Fibroblast of lung (primary cell): ENCODE results near the gene COL26A1. TPM values are rescaled to one million over a fixed set of nuclear protein-coding genes. Genes with fewer than 3 reads are reported as not detected.

Experiments
- DNase-seq, 2 donors: peaks; one replicate each; pipeline versions ENCODE4 v3.0.0 to v3.0.0-alpha.2; 2010; ENCODE audit warnings: low read depth in 2 of 2
- H2AFZ ChIP-seq: 2 replicates; pipeline ENCODE4 v1.5.1; 2012; ENCODE audit warnings: low read length, control low read depth, inconsistent platforms
- H3K27ac ChIP-seq: 2 replicates; pipeline ENCODE4 v1.5.1; 2011; ENCODE audit warnings: low read length, control low read depth; ENCODE audit not compliant: insufficient read depth
- H3K27me3 ChIP-seq: 2 replicates; pipeline ENCODE4 v1.5.1; 2011; ENCODE audit warnings: mild to moderate bottlenecking, low read length; ENCODE audit not compliant: control insufficient read depth, insufficient read depth
- H3K36me3 ChIP-seq: 2 replicates; pipeline ENCODE4 v1.5.1; 2011; ENCODE audit warnings: low read length; ENCODE audit not compliant: control insufficient read depth, insufficient read depth
- H3K4me1 ChIP-seq: 2 replicates; pipeline ENCODE4 v1.5.1; 2011; ENCODE audit warnings: low read length; ENCODE audit not compliant: control insufficient read depth, insufficient read depth; ENCODE audit errors: extremely low read depth
- H3K4me2 ChIP-seq: 2 replicates; pipeline ENCODE4 v1.5.1; 2011; ENCODE audit warnings: low read length, control low read depth; ENCODE audit not compliant: insufficient read depth; ENCODE audit errors: extremely low read depth
- H3K4me3 ChIP-seq, 4 experiments: fragments of 200-600 bp in 1 of 4; sonication (generic) in 1 of 4; replicated peaks in 1 of 4; 2 replicates each; pipeline ENCODE4 v1.5.1; 2011 to 2016; ENCODE audit warnings: low read length in 4 of 4, low read depth in 3 of 4, mild to moderate bottlenecking in 3 of 4, control low read depth in 2 of 4, inconsistent platforms in 1 of 4, mixed read lengths in 1 of 4; ENCODE audit not compliant: insufficient read depth in 1 of 4; ENCODE audit errors: control extremely low read depth in 1 of 4
- H3K79me2 ChIP-seq: 2 replicates; pipeline ENCODE4 v1.5.1; 2012; ENCODE audit warnings: mild to moderate bottlenecking, low read length, inconsistent platforms; ENCODE audit not compliant: control insufficient read depth, insufficient read depth
- H3K9ac ChIP-seq: 2 replicates; pipeline ENCODE4 v1.5.1; 2011; ENCODE audit warnings: mild to moderate bottlenecking, low read length, control low read depth; ENCODE audit not compliant: insufficient read depth
- H3K9me3 ChIP-seq: 2 replicates; pipeline ENCODE4 v1.5.1; 2012; ENCODE audit warnings: low read depth, low read length; ENCODE audit not compliant: control insufficient read depth, insufficient read depth
- H4K20me1 ChIP-seq: 2 replicates; pipeline ENCODE4 v1.5.1; 2011; ENCODE audit warnings: low read length; ENCODE audit not compliant: control insufficient read depth, insufficient read depth; ENCODE audit errors: extremely low read depth
- EZH2 ChIP-seq: IDR thresholded peaks from 2 replicates; pipeline ENCODE4 v1.5.1; 2012; ENCODE audit warnings: low read length, control low read depth, mild to moderate bottlenecking; ENCODE audit errors: missing control alignments
- polyA plus RNA-seq, 2 donors: library from polyadenylated mRNA; depleted of rRNA in 1 of 2; stranded (reverse) in 1 of 2; unstranded in 1 of 2; fragments of >200 nt; gene quantifications; 2 replicates each; pipeline ENCODE4 v1.2.1, GENCODE V29; 2011 to 2012; ENCODE audit warnings: missing spikeins in 1 of 2
- total RNA-seq: library from RNA; depleted of rRNA; stranded (reverse); fragments of >200 nt; gene quantifications from 2 replicates; pipeline ENCODE4 v1.2.1, GENCODE V29; 2014
- TF ChIP-seq, protein P1 (sequence below), 2 donors: IDR thresholded peaks in 1 of 2; conservative IDR thresholded peaks in 1 of 2; 1 replicate in 1 of 2; 2 replicates in 1 of 2; pipeline ENCODE4 v1.5.1; 2011 to 2012; ENCODE audit warnings: low read length in 2 of 2, control low read depth in 1 of 2, inconsistent platforms in 1 of 2, low read depth in 1 of 2, mild to moderate bottlenecking in 1 of 2

The COL26A1 gene
- total and polyA plus RNA-seq, 2 donors (not counting 1 experiment from before 2014, with no cell fraction given): 0.06 TPM; not detected in 1

DNA sequence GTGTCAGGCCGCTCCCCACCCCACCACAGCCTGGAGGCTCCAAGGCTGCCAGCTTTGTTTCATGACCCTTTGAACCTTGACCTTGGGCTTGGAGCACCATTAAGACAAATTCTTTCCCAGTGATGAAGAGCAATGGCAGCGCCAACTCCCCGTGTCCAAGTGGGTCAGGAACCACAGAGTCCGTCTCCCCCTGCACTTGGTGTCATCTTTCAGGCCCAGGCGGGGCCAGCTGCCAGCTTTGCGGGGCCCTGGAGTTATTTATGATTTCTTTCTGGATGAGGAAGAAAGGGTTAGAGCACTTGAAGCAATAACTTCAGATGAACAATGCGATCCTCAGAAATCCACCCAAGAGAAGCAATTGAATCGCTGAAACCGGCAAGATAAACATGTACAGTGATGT, 155.7 kb downstream of the COL26A1 start:
- no peak overlapping the region for H3K4me3 ChIP-seq
- no peaks in the 10 kb centered on the region for H3K36me3 ChIP-seq
- H3K4me1 ChIP-seq: peaks cover 16% of the 10 kb centered on the region
- H3K4me2 ChIP-seq: no peak overlapping the region
- TF ChIP-seq, protein P1, sequence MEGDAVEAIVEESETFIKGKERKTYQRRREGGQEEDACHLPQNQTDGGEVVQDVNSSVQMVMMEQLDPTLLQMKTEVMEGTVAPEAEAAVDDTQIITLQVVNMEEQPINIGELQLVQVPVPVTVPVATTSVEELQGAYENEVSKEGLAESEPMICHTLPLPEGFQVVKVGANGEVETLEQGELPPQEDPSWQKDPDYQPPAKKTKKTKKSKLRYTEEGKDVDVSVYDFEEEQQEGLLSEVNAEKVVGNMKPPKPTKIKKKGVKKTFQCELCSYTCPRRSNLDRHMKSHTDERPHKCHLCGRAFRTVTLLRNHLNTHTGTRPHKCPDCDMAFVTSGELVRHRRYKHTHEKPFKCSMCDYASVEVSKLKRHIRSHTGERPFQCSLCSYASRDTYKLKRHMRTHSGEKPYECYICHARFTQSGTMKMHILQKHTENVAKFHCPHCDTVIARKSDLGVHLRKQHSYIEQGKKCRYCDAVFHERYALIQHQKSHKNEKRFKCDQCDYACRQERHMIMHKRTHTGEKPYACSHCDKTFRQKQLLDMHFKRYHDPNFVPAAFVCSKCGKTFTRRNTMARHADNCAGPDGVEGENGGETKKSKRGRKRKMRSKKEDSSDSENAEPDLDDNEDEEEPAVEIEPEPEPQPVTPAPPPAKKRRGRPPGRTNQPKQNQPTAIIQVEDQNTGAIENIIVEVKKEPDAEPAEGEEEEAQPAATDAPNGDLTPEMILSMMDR (conservative IDR thresholded peaks at IDR 0.05 in 1 of 2, IDR thresholded peaks at IDR 0.05 in 1 of 2; ENCODE audit: low read depth in 1 of 2, low read length in 2 of 2): no peak
- no peak for TF ChIP-seq EZH2
- no peak overlapping the region for H3K9ac ChIP-seq
- DNase-seq: peak; percentile 42 to 95
- no peaks in the 10 kb centered on the region for H3K9me3 ChIP-seq
- no peaks in the 10 kb centered on the region for H4K20me1 ChIP-seq
- no peak overlapping the region for H2AFZ ChIP-seq
- no peaks in the 10 kb centered on the region for H3K79me2 ChIP-seq
- peak overlapping the region; percentile 13 for H3K27ac ChIP-seq
- H3K27me3 ChIP-seq: peaks cover 2% of the 10 kb centered on the region

DNA sequence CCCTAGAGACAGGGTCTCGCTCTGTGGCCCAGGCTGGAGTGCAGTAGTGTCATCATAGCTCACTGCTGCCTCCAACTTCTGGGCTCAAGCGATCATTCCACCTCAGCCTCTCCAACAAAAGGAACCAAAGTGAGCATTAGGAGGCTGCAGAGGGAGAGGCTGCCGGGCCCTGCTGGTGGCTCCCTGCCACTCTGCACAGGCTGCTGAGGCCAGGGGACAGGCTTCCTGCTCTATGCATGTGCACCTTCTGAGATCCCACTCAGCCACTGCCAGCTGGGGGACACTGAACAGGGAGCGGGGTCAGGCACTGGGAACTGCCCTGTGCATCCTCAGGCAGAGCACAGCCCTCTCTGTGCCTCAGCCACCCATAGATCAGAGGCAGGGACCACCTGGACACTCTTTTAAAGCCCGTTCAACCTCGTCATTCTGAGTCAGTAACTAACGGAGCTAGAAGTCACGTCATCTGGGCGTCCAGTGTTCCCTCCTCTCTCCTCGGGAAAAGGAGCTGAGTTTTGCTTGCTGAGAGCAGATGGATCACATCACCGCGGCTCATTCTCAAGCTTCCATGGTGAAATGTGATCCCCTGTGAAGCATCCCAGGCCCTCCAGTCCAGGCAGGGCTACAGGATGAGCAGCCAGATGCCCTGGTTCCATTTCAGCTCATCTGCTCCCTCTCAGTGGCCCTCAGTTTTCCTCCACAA, 156.8 kb downstream of the COL26A1 start:
- TF ChIP-seq, protein P1 (conservative IDR thresholded peaks at IDR 0.05 in 1 of 2, IDR thresholded peaks at IDR 0.05 in 1 of 2; ENCODE audit: low read depth in 1 of 2, low read length in 2 of 2): no peak
- TF ChIP-seq EZH2: no peak
- Histone ChIP-seq H3K79me2 (no peaks in the 10 kb centered on the region), H3K9me3 (no peaks in the 10 kb centered on the region), H3K4me2 (no peak overlapping the region), H3K4me1 (peaks cover 16% of the 10 kb centered on the region), H2AFZ (no peak overlapping the region), H3K27ac (no peak overlapping the region), H3K9ac (no peak overlapping the region), H3K27me3 (peaks cover 2% of the 10 kb centered on the region), H3K36me3 (no peaks in the 10 kb centered on the region), H3K4me3 (no peak overlapping the region), H4K20me1 (no peaks in the 10 kb centered on the region)
- peak; percentile 66 to 98 for DNase-seq

DNA sequence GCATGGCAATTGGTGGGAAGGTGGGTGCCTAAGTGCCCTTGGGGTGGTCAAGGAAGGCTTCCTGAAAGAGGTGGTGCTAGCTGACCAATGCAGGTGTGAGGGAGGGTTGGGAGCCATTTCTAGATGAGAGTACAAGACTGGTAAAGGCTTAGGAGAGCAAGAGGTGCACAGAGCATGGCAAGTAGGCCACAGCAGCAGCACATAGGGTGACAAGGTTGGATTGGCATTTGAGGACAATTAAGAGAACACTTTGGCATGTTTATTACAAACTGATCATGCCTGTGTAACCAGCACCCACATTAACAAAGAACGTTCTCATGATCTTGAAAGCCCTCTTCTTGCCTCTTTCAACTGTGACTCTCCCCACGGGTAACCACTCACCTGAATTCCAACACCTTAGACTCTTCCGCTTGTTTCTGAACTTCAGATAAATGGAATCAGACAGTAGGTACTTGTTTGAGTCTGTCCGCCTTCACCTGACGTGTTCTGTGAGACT, 158.8 kb downstream of the COL26A1 start:
- H2AFZ ChIP-seq: no peak overlapping the region
- peaks cover 2% of the 10 kb centered on the region for H3K27me3 ChIP-seq
- no peak overlapping the region for H3K27ac ChIP-seq
- no peaks in the 10 kb centered on the region for H3K79me2 ChIP-seq
- no peak overlapping the region for H3K4me3 ChIP-seq
- H3K36me3 ChIP-seq: no peaks in the 10 kb centered on the region
- H3K4me2 ChIP-seq: no peak overlapping the region
- no peak for DNase-seq
- H4K20me1 ChIP-seq: no peaks in the 10 kb centered on the region
- no peak overlapping the region for H3K9ac ChIP-seq
- H3K4me1 ChIP-seq: peaks cover 16% of the 10 kb centered on the region
- TF ChIP-seq, protein P1 (conservative IDR thresholded peaks at IDR 0.05 in 1 of 2, IDR thresholded peaks at IDR 0.05 in 1 of 2; ENCODE audit: low read depth in 1 of 2, low read length in 2 of 2): no peak
- no peak for TF ChIP-seq EZH2
- no peaks in the 10 kb centered on the region for H3K9me3 ChIP-seq
